SK-N-MC (cell line): Measurements from ENCODE around the gene IGF2R.

ENCODE experiments used
- DNase-seq: peaks from one replicate; pipeline ENCODE4 v3.0.0-alpha.2; 2011; ENCODE audit warnings: low read depth, low spot score
- H3K27ac ChIP-seq: fragments of 200-600 bp; sonication (generic); 2 replicates; pipeline ENCODE4 v1.5.1; 2016; ENCODE audit warnings: mixed run types
- H3K36me3 ChIP-seq: fragments of 200-600 bp; sonication (generic); 2 replicates; pipeline ENCODE4 v1.6.1; 2017; ENCODE audit warnings: antibody characterized with exemption, low read length, mixed read lengths; ENCODE audit not compliant: insufficient read depth
- H3K4me3 ChIP-seq: fragments of 200-600 bp; sonication (generic); 2 replicates; pipeline ENCODE4 v1.5.1; 2016
- H3K9ac ChIP-seq: fragments of 200-600 bp; sonication (generic); 2 replicates; pipeline ENCODE4 v1.8.0; 2017; ENCODE audit warnings: mixed run types, mixed read lengths; ENCODE audit not compliant: insufficient read length
- H3K9me3 ChIP-seq: fragments of 200-600 bp; sonication (generic); 2 replicates; pipeline ENCODE4 v1.6.1; 2017; ENCODE audit warnings: low read depth, mild to moderate bottlenecking, antibody characterized with exemption, low read length, moderate library complexity, mixed read lengths
- EZH2 ChIP-seq: fragments of 200-600 bp; sonication (generic); IDR thresholded peaks from one replicate; pipeline ENCODE4 v1.6.1; 2017; ENCODE audit warnings: antibody characterized with exemption
- FOXP2 ChIP-seq: optimal IDR thresholded peaks from 2 replicates; pipeline ENCODE3; 2011; ENCODE audit warnings: mild to moderate bottlenecking, moderate library complexity; ENCODE audit not compliant: insufficient read depth; ENCODE audit errors: extremely low read length, control extremely low read depth
- POLR2AphosphoS5 ChIP-seq: IDR thresholded peaks from 2 replicates; pipeline ENCODE4 v1.6.1; 2012; ENCODE audit warnings: mild to moderate bottlenecking, low read depth, low read length, borderline replicate concordance

IGF2R gene

GRCh38 chr6:160014869-160015182, 45.9 kb downstream of the IGF2R start:
- Histone ChIP-seq H3K4me3 (no peak overlapping the region), H3K9ac (no peak overlapping the region), H3K9me3 (no peaks in the 10 kb centered on the region), H3K36me3 (peaks cover 40% of the 10 kb centered on the region), H3K27ac (no peak overlapping the region)
- TF ChIP-seq POLR2AphosphoS5 (no peak), FOXP2 (no peak), EZH2 (no peak)
- DNase-seq, result no peak

- Histone ChIP-seq H3K36me3 (peaks cover 29% of the 10 kb centered on the region), H3K27ac (no peak overlapping the region), H3K9ac (no peak overlapping the region), H3K4me3 (no peak overlapping the region), H3K9me3 (no peaks in the 10 kb centered on the region)
- DNase-seq, result no peak
- no peak for TF ChIP-seq POLR2AphosphoS5
- TF ChIP-seq EZH2, result no peak
- TF ChIP-seq FOXP2, result no peak
Observed at GRCh38 chr6:160015778-160016684, 47.1 kb downstream of the IGF2R start.

GRCh38 chr6:160022101-160022500, 53.2 kb downstream of the IGF2R start:
- peaks cover 10% of the 10 kb centered on the region; the same call in 1 of the 2 replicates for H3K36me3 ChIP-seq
- no peak overlapping the region for H3K4me3 ChIP-seq
- no peak overlapping the region for H3K9ac ChIP-seq
- no peak overlapping the region for H3K27ac ChIP-seq
- no peak for DNase-seq
- TF ChIP-seq POLR2AphosphoS5, result no peak
- TF ChIP-seq FOXP2, result no peak
- no peak for TF ChIP-seq EZH2
- no peaks in the 10 kb centered on the region for H3K9me3 ChIP-seq

GRCh38 chr6:160022793-160023192, 53.9 kb downstream of the IGF2R start:
- Histone ChIP-seq H3K27ac (no peak overlapping the region), H3K4me3 (no peak overlapping the region), H3K9me3 (no peaks in the 10 kb centered on the region), H3K36me3 (peaks cover 17% of the 10 kb centered on the region), H3K9ac (no peak overlapping the region)
- no peak for TF ChIP-seq EZH2
- no peak for TF ChIP-seq FOXP2
- no peak for TF ChIP-seq POLR2AphosphoS5
- DNase-seq, result no peak

- no peaks in the 10 kb centered on the region for H3K9me3 ChIP-seq
- no peak overlapping the region for H3K4me3 ChIP-seq
- peaks cover 19% of the 10 kb centered on the region for H3K36me3 ChIP-seq
- TF ChIP-seq POLR2AphosphoS5, result no peak
- TF ChIP-seq EZH2, result no peak
- no peak for TF ChIP-seq FOXP2
- H3K9ac ChIP-seq, result no peak overlapping the region
- H3K27ac ChIP-seq, result no peak overlapping the region
- no peak for DNase-seq
Observed at GRCh38 chr6:160024152-160024551, 55.3 kb downstream of the IGF2R start.

- TF ChIP-seq FOXP2 (no peak), POLR2AphosphoS5 (no peak), EZH2 (no peak)
- H3K4me3 ChIP-seq, result no peak overlapping the region
- no peak for DNase-seq
- H3K9ac ChIP-seq, result no peak overlapping the region
- no peak overlapping the region for H3K27ac ChIP-seq
- H3K9me3 ChIP-seq, result no peaks in the 10 kb centered on the region
- peaks cover 24% of the 10 kb centered on the region for H3K36me3 ChIP-seq
Observed at GRCh38 chr6:160027076-160027475, 58.2 kb downstream of the IGF2R start.

- no peak overlapping the region for H3K27ac ChIP-seq
Observed at GRCh38 chr6:160027931-160028330, 59.0 kb downstream of the IGF2R start.

GRCh38 chr6:160028487-160029275, 59.8 kb downstream of the IGF2R start:
- Histone ChIP-seq H3K9me3 (no peaks in the 10 kb centered on the region), H3K27ac (no peak overlapping the region), H3K4me3 (no peak overlapping the region), H3K36me3 (peaks cover 39% of the 10 kb centered on the region), H3K9ac (no peak overlapping the region)
- TF ChIP-seq FOXP2 (no peak), POLR2AphosphoS5 (no peak), EZH2 (no peak)
- no peak for DNase-seq

More at GRCh38 chr6:160027931-160028330, 59.0 kb downstream of the IGF2R start:
- H3K9me3 ChIP-seq, result no peaks in the 10 kb centered on the region
- no peak overlapping the region for H3K4me3 ChIP-seq
- peaks cover 31% of the 10 kb centered on the region for H3K36me3 ChIP-seq
- TF ChIP-seq FOXP2 (no peak), EZH2 (no peak), POLR2AphosphoS5 (no peak)
- no peak overlapping the region for H3K9ac ChIP-seq
- no peak for DNase-seq
